SIG-M5 (cell line): ENCODE measurements around the gene GJC2.
"Not testable (repeated sequence)": the region's sequence is repeated elsewhere in the genome, so short reads cannot be mapped to it uniquely, and the experiment has no call there.

ENCODE experiments used
- DNase-seq: peaks from one replicate; lab custom pipeline; 2025; lab: John Stamatoyannopoulos, UW

Gene GJC2

GRCh38 chr1:228149406-228150119 is at the start of gene GJC2:
Gene GJC2, plus strand, starts transcription at chr1:228149930. Its CDS starts 7,829 bp downstream, at chr1:228157759.
- no peak for DNase-seq

GRCh38 chr1:228100822-228101613 is 48.7 kb upstream of the GJC2 start:
- no peak for DNase-seq

- DNase-seq = no peak
Observed at GRCh38 chr1:228101614-228101993, 48.1 kb upstream of the GJC2 start.

GRCh38 chr1:228101994-228102790 is 47.5 kb upstream of the GJC2 start:
- DNase-seq = no peak

GRCh38 chr1:228102791-228103620 is 46.7 kb upstream of the GJC2 start, which contains the start of gene C1orf35:
Gene C1orf35, minus strand, starts transcription at chr1:228103325. Its CDS starts 98 bp downstream, at chr1:228103227.
- DNase-seq = peak; percentile 69

- DNase-seq = no peak
Observed at GRCh38 chr1:228104526-228105269, 45.0 kb upstream of the GJC2 start.

- no peak for DNase-seq
Observed at GRCh38 chr1:228105270-228105995, 44.3 kb upstream of the GJC2 start.

- DNase-seq = no peak
Observed at GRCh38 chr1:228105996-228106799, 43.5 kb upstream of the GJC2 start.

GRCh38 chr1:228106800-228107054 is 43.0 kb upstream of the GJC2 start:
- DNase-seq = no peak

GRCh38 chr1:228107636-228108035 is 42.1 kb upstream of the GJC2 start:
- DNase-seq = no peak

- DNase-seq = no peak
Observed at GRCh38 chr1:228108055-228108690, 41.6 kb upstream of the GJC2 start.

GRCh38 chr1:228108742-228109072 is 41.0 kb upstream of the GJC2 start:
- no peak for DNase-seq

GRCh38 chr1:228109073-228109961 is 40.4 kb upstream of the GJC2 start, which contains the start of gene MRPL55:
Gene MRPL55, minus strand, starts transcription at chr1:228109299. Its CDS starts 1,039 bp downstream, at chr1:228108260.
- peak; percentile 74 for DNase-seq

GRCh38 chr1:228109962-228110488 is 39.7 kb upstream of the GJC2 start:
- no peak for DNase-seq

GRCh38 chr1:228110556-228110955 is 39.2 kb upstream of the GJC2 start:
- no peak for DNase-seq

GRCh38 chr1:228111315-228111714 is 38.4 kb upstream of the GJC2 start:
- DNase-seq = not testable (repeated sequence)

GRCh38 chr1:228112167-228112566 is 37.6 kb upstream of the GJC2 start:
- no peak for DNase-seq

GRCh38 chr1:228112617-228113016 is 37.1 kb upstream of the GJC2 start:
- no peak for DNase-seq
